Stimulated activated CD4-positive, alpha-beta T cell treated with anti-CD3 and anti-CD28 coated beads, Interleukin-15, amount 100 ng/mL, for 48 hours (primary cell): ENCODE measurements around the gene CDC42EP4.

Source experiments
- DNase-seq, 2 donors: peaks; one replicate each; pipeline ENCODE4 v3.0.0-alpha.2; 2020; ENCODE audit warnings: low read depth in 2 of 2

CDC42EP4 gene

DNA sequence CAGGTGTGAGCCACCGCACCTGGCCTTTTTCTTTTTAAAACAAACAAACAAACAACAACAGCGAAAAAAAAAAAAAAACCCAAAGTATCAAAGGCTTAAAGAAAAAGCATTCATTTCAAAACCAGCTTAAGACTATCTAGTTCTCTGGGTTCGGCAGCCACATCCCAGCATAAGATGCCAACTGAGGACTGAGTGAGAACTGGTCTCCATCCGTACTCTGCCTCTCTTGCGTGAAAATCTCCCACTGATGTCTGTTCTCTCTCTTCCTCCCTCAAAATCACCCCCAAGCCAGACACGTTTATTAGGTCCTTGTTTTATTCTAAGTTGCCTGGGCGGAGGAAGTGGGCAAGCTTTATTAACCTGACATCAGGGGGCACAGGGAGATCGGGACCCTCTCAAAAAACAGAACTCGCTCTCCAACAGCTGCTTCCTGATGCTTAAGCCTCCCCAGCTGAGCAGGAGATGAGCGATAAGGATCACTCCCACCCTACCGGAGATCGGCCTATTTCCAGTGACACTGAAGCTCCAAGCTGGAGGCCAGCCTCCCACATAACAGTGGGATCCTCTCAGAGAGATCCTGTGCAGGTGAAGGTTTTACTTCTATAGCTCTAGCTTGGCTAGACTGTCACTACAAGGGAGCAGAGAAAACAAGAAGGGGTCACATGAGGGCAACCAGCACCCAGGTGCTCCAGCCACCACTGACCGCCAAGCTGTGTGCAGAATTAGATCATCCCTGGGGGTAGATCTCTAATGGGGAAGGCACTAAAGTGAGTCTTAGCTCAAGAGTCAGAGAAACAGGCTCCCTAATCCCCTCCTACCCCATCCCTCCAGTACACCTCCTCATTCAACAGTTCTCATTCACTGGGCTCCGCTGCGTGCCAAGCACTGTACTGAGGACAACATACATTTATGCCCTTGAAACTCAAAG, 13.6 kb downstream of the CDC42EP4 start:
- DNase-seq: no peak

- no peak for DNase-seq
Observed at GRCh38 chr17:73293480-73293911, 18.3 kb downstream of the CDC42EP4 start.

- no peak for DNase-seq
Observed at GRCh38 chr17:73293031-73293430, 18.8 kb downstream of the CDC42EP4 start.

- no peak for DNase-seq
Observed at GRCh38 chr17:73292031-73292531, 19.7 kb downstream of the CDC42EP4 start.

DNA sequence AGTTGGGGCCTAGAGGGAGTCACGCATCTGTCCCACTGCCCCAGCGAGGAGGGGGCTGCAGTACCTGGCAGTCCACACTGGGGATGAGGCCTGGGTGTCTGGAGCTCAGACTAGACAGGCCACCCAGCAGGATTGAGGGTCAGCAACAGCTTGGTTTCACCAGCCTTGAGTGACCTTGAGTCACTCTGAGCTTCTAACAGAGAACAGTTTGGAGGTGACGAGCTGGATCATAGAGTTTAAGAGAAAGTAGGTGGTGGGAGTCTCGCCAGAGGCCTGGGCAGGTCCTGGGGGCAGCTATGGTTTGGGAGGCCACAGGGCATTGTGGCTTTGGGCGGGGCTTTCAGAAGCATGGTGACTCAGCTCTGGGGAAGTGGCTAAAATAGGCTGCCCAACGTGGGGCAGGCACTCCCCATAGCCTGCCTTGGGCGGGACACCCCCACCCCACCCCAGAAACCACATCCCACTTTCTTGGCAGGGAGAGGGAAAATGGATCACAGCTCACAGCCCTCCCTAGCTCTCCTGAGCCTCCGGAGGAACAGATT, 20.5 kb downstream of the CDC42EP4 start:
- no peak for DNase-seq

DNA sequence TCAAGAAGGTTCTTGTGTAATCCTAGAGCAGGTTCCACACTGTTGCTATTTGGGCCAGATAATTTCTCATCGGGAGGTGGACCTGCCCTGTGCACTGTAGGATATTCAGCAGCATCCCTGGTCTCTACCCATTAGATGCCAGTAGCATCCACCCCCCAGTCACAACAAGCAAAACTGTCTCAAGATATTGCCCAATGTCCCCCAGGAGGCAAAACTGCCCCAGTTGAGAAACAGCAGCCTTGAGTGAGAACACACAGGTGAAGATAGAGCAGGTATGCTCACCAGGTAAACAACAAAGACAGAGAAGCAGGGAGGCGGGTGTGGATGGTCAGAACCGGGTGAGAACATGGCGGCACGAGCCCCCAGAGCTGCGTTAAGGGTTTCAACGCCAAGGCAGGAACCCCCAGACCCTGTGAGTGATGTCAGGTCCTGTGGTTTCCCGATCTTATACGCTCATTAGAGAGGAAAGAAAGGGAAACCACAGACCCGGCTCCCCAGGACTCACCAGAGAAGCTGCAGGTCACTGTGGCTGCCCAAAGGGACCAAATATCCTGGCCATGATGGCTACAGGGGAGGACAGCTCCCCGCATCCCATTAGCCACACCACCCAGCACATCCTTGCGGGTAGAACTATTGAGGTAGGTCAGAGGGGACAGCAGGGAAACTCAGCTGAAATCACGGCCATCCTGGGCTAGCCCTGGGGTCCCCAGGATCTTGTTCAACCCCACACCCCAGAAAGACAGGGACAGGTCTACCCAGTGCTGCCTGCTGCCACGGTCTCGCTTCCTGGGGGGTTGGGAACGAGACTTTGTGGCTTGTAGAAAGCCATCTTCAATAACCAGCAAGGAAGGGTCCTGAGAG, 21.2 kb downstream of the CDC42EP4 start:
- no peak for DNase-seq

DNA sequence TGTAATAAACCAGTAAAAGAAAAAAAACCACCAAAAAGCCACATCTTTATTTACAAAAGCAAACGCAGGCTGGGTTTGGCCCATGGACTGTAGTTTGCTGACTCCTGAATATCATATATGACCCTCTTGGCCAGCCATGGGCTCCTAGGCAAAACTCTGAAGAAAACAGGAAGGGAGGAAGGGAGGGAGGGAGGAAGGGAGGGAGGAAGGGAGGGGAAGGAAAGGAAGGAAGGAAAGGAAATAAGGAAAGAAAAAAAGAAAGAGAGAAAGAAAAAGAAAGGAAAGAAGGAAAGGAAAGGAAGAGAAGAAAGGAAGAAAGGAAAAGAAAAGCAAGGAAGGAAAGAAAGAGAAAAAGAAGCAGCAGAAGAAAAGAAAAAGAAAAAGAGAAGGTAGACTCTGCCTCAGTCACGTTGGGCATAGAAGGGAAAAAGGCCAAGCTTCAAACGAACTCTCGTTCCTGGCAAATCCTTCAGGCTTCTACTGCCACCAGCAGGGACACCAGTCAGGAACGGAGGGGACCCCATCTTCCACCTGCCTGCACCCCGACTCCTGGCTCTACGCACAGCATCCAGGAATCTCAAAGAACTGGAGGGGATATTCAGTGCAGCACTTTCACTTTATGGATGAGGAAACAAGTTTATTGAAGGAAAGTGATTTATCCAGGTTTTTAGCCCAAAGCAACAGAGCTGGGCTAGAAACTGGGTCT, 22.1 kb downstream of the CDC42EP4 start:
- no peak for DNase-seq

GRCh38 chr17:73288534-73289302, 23.1 kb downstream of the CDC42EP4 start:
- no peak for DNase-seq

- DNase-seq: no peak
Observed at GRCh38 chr17:73286863-73287296, 24.9 kb downstream of the CDC42EP4 start.

GRCh38 chr17:73285916-73286862, 25.6 kb downstream of the CDC42EP4 start:
- DNase-seq: no peak

DNA sequence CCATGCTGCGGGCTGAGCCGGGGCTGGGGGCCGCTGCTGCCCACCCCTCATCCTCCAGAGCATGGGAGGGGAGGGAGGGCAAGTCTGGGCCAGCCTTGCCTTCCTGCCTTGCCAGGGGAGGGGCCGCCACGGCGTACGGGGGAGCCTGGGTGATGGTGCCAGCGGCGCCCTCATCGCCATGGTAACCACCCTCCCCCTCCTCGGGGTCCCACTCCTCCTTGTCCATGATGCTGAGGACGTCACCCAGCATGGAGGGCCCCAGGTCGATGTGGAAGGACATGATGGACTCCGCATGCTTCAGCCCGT, 26.2 kb downstream of the CDC42EP4 start:
- no peak for DNase-seq

DNA sequence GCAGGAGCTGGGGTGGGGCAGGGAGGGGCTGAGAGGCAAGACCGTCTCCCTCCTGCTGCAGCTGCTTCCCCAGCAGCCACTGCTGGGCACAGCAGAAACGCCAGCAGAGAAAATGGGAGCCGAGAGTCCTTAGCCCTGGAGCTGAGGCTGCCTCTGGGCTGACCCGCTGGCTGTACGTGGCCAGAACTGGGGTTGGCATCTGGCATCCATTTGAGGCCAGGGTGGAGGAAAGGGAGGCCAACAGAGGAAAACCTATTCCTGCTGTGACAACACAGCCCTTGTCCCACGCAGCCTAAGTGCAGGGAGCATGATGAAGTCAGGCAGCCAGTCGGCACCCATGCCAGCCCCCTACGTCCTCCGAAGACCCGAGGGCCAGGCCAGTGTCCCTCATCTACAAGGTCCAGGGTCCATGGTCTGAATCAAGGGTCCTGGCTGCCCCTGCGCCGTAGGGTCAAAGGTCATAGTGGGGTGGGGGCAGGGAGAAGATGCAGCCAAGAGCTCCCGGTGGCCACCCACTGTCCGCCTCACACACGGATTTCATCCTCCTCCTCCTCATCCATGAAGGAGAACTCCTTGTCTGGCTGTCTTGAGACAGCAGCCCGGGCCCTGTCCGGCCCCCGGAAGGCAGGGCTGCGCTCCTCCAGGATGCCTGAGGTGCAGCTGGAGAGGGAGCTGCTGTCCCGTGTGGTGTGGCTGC, 26.7 kb downstream of the CDC42EP4 start:
- no peak for DNase-seq

- DNase-seq: no peak
Observed at GRCh38 chr17:73284354-73284753, 27.4 kb downstream of the CDC42EP4 start.

- DNase-seq: no peak
Observed at GRCh38 chr17:73283841-73284282, 27.9 kb downstream of the CDC42EP4 start.

GRCh38 chr17:73283250-73283649, 28.6 kb downstream of the CDC42EP4 start:
- DNase-seq: no peak

GRCh38 chr17:73282629-73283028, 29.2 kb downstream of the CDC42EP4 start:
- DNase-seq: no peak

DNA sequence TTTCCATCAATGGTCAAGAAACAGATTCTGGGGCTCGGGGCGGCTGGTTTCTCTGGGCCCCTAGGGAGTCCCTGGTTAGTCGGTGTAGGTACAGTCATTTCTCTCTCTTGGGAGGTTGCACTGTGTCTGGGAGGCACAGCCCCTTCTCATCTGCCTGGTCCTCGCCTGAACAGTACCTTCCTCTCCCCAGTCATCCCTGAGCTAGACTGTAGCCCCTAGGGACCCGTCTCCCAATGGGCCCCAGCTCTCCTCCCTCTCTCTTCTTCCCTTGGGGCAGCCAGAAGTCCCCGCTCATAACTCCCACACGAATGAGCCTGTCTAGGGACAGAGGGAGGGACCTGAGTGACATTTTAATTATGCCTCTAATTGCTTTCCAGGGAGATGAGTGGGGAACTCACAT, 29.9 kb downstream of the CDC42EP4 start:
- DNase-seq: no peak

DNA sequence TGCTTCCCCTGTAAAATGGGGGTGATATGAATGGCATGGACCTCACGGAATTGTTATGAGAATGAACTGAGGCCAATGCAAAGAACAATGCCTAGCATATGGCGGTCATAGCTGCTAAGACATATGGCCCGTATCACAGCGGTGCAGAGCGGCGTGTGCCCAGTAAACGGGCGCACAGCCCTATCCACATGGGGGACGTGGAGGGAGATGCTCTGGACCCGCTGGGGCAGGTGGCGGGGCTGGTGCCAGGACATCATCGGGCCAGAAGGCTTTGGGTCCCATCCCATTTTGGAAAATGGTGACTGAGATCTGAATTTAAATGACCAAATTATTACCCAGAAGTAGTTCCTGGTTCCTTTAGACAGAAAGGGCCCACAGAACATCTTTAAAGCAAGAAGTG, 31.6 kb downstream of the CDC42EP4 start:
- DNase-seq: no peak

- no peak for DNase-seq
Observed at GRCh38 chr17:73279704-73280103, 32.1 kb downstream of the CDC42EP4 start.
